Kidney glomerular epithelial cell (primary cell): ENCODE results near the gene PEPD.
"Not testable (repeated sequence)": the region's sequence is repeated elsewhere in the genome, so short reads cannot be mapped to it uniquely, and the experiment has no call there.

Experiments used
- DNase-seq: peaks from one replicate; lab custom pipeline; 2025; lab: John Stamatoyannopoulos, UW

The PEPD gene

GRCh38 chr19:33497778-33498175 lies 23.8 kb downstream of the PEPD start:
- DNase-seq = no peak

- DNase-seq = no peak
Measured at GRCh38 chr19:33497131-33497777, 24.3 kb downstream of the PEPD start.

GRCh38 chr19:33496038-33496895 lies 25.3 kb downstream of the PEPD start:
- DNase-seq = no peak

- no peak for DNase-seq
Measured at GRCh38 chr19:33493401-33494275, 28.0 kb downstream of the PEPD start.

GRCh38 chr19:33492951-33493350 lies 28.6 kb downstream of the PEPD start:
- no peak for DNase-seq

- no peak for DNase-seq
Measured at GRCh38 chr19:33492090-33492489, 29.5 kb downstream of the PEPD start.

- not testable (repeated sequence) for DNase-seq
Measured at GRCh38 chr19:33490596-33490995, 31.0 kb downstream of the PEPD start.

GRCh38 chr19:33490041-33490451 lies 31.5 kb downstream of the PEPD start:
- no peak for DNase-seq

- no peak for DNase-seq
Measured at GRCh38 chr19:33488826-33489225, 32.8 kb downstream of the PEPD start.

- DNase-seq = no peak
Measured at GRCh38 chr19:33487901-33488800, 33.4 kb downstream of the PEPD start.

GRCh38 chr19:33486936-33487811 lies 34.4 kb downstream of the PEPD start:
- DNase-seq = no peak

GRCh38 chr19:33486407-33486806 lies 35.2 kb downstream of the PEPD start:
- DNase-seq = no peak

- no peak for DNase-seq
Measured at GRCh38 chr19:33484226-33484774, 37.3 kb downstream of the PEPD start.

- no peak for DNase-seq
Measured at GRCh38 chr19:33482476-33482875, 39.1 kb downstream of the PEPD start.

GRCh38 chr19:33481863-33482262 lies 39.7 kb downstream of the PEPD start:
- no peak for DNase-seq

- DNase-seq = not testable (repeated sequence)
Measured at GRCh38 chr19:33479570-33479969, 42.0 kb downstream of the PEPD start.

GRCh38 chr19:33477781-33478180 lies 43.8 kb downstream of the PEPD start:
- no peak for DNase-seq

GRCh38 chr19:33476151-33476707 lies 45.4 kb downstream of the PEPD start:
- no peak for DNase-seq

- DNase-seq = no peak
Measured at GRCh38 chr19:33473653-33474305, 47.8 kb downstream of the PEPD start.
